Fibroblast of upper back skin (primary cell): Measurements from ENCODE around the gene CCT7.

Source experiments
- DNase-seq: peaks from one replicate; pipeline ENCODE4 v3.0.0-alpha.2; 2013

The CCT7 gene

GRCh38 chr2:73297151-73297559 is 63.0 kb downstream of the CCT7 start:
- DNase-seq, result no peak

- no peak for DNase-seq
Measured at GRCh38 chr2:73297586-73297985, 63.5 kb downstream of the CCT7 start.

GRCh38 chr2:73300926-73301325 is 66.8 kb downstream of the CCT7 start:
- no peak for DNase-seq

GRCh38 chr2:73301636-73302035 is 67.5 kb downstream of the CCT7 start:
- DNase-seq, result no peak
